ENCODE measurements around the gene LIN52.

The LIN52 gene

GRCh38 chr14:74195623-74196022, 110.9 kb downstream of the LIN52 start:
- no peak for DNase-seq

- DNase-seq: no peak
Measured at GRCh38 chr14:74198441-74199234, 113.9 kb downstream of the LIN52 start.

GRCh38 chr14:74202113-74202512, 117.4 kb downstream of the LIN52 start:
- no peak for DNase-seq

GRCh38 chr14:74203639-74204038, 118.9 kb downstream of the LIN52 start:
- DNase-seq: peak; percentile 90

GRCh38 chr14:74204491-74204890, 119.7 kb downstream of the LIN52 start:
- DNase-seq: peak; percentile 78

GRCh38 chr14:74205882-74206281, 121.1 kb downstream of the LIN52 start:
- no peak for DNase-seq

GRCh38 chr14:74207943-74208342, 123.2 kb downstream of the LIN52 start:
- DNase-seq: peak; percentile 37

- peak; percentile 69 for DNase-seq
Measured at GRCh38 chr14:74208642-74209041, 123.9 kb downstream of the LIN52 start.

- DNase-seq: no peak
Measured at GRCh38 chr14:74211945-74212580, 127.3 kb downstream of the LIN52 start.

GRCh38 chr14:74213907-74214803, 129.4 kb downstream of the LIN52 start:
- DNase-seq: peak; percentile 94

- no peak for DNase-seq
Measured at GRCh38 chr14:74216671-74217070, 131.9 kb downstream of the LIN52 start.

GRCh38 chr14:74217672-74218448, 133.1 kb downstream of the LIN52 start:
- peak; percentile 92 for DNase-seq

- DNase-seq: no peak
Measured at GRCh38 chr14:74218462-74218861, 133.7 kb downstream of the LIN52 start.

- peak; percentile 36 for DNase-seq
Measured at GRCh38 chr14:74219277-74220205, 134.8 kb downstream of the LIN52 start.

- DNase-seq: no peak
Measured at GRCh38 chr14:74220991-74221390, 136.2 kb downstream of the LIN52 start.

GRCh38 chr14:74221741-74222140, 137.0 kb downstream of the LIN52 start:
- peak; percentile 57 for DNase-seq

GRCh38 chr14:74223016-74223415, 138.3 kb downstream of the LIN52 start:
- no peak for DNase-seq

GRCh38 chr14:74231784-74232183, 147.0 kb downstream of the LIN52 start:
- no peak for DNase-seq

GRCh38 chr14:74235017-74235416, 150.3 kb downstream of the LIN52 start:
- no peak for DNase-seq

- DNase-seq: no peak
Measured at GRCh38 chr14:74237441-74237840, 152.7 kb downstream of the LIN52 start.
